KOPT-K1 (cell line): ENCODE results near the gene ANG.
"Not testable (repeated sequence)": the region's sequence is repeated elsewhere in the genome, so short reads cannot be mapped to it uniquely, and the experiment has no call there.

ENCODE experiments used
- H3K27ac ChIP-seq: fragments of 200-600 bp; sonication (generic); 2 replicates; pipeline ENCODE4 v1.5.1; 2016; ENCODE audit warnings: antibody characterized with exemption, mild to moderate bottlenecking, low read depth, low read length; ENCODE audit not compliant: poor library complexity, severe bottlenecking
- H3K36me3 ChIP-seq: fragments of 200-600 bp; sonication (generic); 2 replicates; pipeline ENCODE4 v1.5.1; 2017; ENCODE audit warnings: antibody characterized with exemption, mild to moderate bottlenecking, low read length, moderate library complexity; ENCODE audit not compliant: insufficient read depth
- H3K9me3 ChIP-seq: fragments of 200-600 bp; sonication (generic); 2 replicates; pipeline ENCODE4 v1.5.1; 2017; ENCODE audit warnings: antibody characterized with exemption, low read length, mild to moderate bottlenecking; ENCODE audit not compliant: insufficient read depth, poor library complexity, severe bottlenecking

The ANG gene

DNA sequence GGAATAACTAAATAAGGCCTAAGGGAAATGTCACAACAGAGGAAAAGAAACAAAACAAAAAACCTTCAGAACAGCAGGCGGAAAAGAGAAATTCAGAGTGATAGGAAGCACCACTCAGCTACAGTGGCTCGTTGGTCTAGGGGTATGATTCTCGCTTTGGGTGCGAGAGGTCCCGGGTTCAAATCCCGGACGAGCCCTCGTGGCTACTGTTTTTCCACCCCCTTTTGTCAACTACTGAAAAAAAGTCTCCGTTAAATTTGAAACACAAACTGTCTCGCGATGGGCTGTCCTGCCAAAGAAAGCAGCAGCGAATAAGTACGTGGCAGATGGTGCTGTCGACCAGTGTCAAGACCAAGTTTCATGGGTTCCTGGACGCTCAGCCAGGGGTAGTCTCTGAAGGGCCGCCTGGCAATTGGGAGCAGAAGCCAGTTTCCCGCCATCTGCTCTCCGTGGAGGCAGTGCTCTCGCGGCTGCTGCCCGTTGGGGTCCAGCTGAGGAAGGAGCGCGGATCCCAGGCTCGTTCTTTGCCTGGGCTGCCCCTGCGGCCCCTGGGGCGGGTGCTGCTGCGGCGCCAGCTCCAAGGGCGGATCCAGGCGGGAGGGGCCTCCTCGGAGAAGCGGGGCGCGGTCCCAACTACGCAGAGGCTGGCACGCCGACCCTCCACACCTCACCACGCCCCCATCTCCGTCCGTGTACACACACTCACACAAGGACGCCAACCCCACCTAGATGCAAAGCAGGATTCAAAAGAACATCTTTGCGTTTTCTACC is 4.5 kb upstream of the ANG start, which contains the start of gene RNASE4:
TSS of gene RNASE4 (plus strand) at position 670 of the 771 bp plus-strand sequence. CDS start 14,812 bp downstream, outside the sequence.
- Histone ChIP-seq H3K9me3 (no peaks in the 10 kb centered on the region), H3K27ac (peak within 1 kb of the TSS; percentile 68), H3K36me3 (no peaks in the 10 kb centered on the region)

DNA sequence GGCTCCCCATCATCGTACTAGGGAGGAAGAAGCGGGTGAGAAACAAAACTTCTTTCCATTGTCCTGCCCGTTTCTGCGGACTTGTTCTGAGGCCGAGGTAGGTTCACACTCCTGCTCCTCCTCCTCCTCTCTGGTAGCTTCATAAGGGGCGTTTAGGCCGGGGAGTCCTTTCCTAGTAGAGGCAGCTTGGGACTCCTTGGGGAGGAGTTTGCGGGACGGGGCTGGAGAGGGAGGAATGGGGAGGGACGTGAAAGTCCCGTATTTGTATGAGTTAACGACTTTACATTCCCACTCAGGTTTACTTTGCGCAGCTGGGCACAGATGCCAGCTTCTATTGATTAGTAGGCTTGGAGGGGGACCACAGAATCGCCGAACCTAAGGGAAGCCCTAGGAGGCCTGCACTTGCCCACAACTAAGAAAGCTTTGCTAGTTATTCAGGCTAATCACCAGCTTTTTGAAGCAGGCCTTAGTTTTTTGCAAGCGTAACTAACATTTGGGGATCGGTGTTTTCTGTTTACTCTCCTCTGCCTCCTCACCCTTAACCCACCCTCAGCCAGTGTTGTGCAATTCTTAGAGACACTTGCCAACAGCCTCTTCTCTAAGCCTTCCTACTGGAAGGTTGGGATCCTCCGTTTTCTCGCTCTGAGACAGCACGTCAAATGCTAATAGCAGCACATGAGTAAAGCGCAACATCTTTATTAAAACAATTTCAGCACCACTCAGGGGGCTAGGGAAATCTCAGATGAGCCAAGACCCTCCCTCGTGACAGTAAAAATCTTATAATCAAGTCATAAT is 3.7 kb upstream of the ANG start:
- H3K36me3 ChIP-seq: no peaks in the 10 kb centered on the region
- no peaks in the 10 kb centered on the region for H3K9me3 ChIP-seq
- peak overlapping the region; percentile 68 for H3K27ac ChIP-seq

GRCh38 chr14:20686386-20687143 is 2.0 kb upstream of the ANG start:
- Histone ChIP-seq H3K9me3 (no peaks in the 10 kb centered on the region), H3K36me3 (no peaks in the 10 kb centered on the region), H3K27ac (no peak overlapping the region)

- Histone ChIP-seq H3K9me3 (no peaks in the 10 kb centered on the region), H3K27ac (no peak overlapping the region)
Measured at GRCh38 chr14:20687362-20688166, 1.0 kb upstream of the ANG start.

GRCh38 chr14:20690848-20691640 is 2.5 kb downstream of the ANG start:
- Histone ChIP-seq H3K27ac (no peak overlapping the region), H3K36me3 (no peaks in the 10 kb centered on the region), H3K9me3 (no peaks in the 10 kb centered on the region)

More at GRCh38 chr14:20687362-20688166, 1.0 kb upstream of the ANG start:
- H3K36me3 ChIP-seq: no peaks in the 10 kb centered on the region

DNA sequence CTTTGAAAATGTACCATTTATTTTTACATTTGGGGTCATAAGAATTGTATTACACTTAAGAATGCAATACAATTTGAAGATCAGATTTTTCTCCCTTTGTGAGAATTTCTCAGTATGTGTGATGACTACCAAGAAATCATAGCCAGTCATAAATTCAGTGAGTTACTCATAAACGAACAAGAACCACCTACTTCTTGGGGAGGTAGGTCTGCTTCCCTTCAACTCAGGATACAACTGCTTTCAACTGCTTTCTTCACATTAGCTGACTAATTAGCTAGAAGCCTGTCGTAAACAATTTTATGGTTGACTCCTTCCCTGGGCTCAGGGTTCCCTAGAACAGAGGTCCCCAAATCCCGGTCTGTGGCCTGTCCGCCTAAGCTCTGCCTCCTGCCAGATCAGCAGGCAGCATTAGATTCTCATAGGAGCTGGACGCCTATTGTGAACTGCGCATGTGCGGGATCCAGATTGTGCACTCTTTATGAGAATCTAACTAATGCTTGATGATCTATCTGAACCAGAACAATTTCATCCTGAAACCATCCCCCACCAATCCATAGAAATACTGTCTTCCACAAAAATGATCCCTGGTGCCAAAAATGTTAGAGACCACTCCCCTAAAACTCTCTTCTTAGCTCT is 3.7 kb downstream of the ANG start:
- Histone ChIP-seq H3K9me3 (no peaks in the 10 kb centered on the region), H3K27ac (no peak overlapping the region)

DNA sequence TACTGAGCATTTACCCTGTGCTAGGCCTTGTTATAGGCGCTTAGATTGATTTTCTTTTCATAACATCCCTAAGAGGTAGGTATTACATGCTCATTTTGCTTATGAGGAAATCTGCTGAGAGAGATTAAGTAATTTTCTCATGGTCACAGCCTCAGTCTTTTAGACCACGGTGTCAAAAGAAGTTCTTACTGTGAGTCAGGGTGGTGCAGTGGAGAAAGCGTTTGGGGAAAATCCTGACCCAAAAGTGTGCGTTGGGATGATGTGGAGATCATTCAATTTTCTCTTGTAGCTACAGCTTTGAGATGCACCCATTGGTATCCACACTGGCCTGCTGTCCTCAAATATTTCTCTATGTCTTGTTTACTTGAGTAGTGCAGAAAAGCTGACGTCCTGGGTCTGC is 8.2 kb downstream of the ANG start:
- Histone ChIP-seq H3K27ac (no peak overlapping the region), H3K9me3 (no peaks in the 10 kb centered on the region), H3K36me3 (no peaks in the 10 kb centered on the region)

More for the DNA sequence above, 3.7 kb downstream of the ANG start:
- no peaks in the 10 kb centered on the region for H3K36me3 ChIP-seq

DNA sequence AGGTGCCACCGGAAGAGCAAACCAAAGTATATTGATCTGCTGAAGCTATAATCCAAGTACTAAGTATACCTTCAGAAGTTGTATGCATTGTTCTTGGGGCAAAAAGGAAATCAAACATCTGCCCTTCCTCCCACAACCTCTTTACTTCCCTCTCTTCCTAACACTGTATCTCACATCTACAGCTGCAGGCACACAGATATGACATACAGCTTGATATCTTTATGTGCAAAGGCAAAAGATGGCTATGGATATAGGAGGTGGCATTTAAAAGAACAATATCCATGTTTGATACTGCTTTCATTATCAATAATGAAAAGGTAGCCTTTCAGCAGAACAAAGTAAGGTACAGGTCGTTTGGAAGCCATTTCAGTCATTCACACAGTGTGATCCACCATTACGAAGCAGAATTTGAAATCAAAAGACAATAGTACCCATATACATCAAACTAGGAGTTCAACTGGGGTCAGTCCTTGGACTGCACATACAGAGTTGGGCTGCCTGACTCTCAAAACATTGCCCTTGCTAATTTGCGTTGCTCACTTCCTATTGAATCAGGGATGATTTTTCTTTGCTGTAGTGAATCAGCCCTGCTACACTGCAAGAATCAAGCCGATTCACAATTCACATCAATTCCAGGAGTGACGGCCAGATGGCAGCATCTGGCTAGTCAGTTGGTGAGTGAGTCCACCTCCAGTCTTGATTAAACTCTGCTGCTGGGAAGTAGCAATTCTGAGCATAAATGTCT is 8.9 kb downstream of the ANG start:
- no peak overlapping the region for H3K27ac ChIP-seq
- no peaks in the 10 kb centered on the region for H3K9me3 ChIP-seq
- H3K36me3 ChIP-seq: no peaks in the 10 kb centered on the region

DNA sequence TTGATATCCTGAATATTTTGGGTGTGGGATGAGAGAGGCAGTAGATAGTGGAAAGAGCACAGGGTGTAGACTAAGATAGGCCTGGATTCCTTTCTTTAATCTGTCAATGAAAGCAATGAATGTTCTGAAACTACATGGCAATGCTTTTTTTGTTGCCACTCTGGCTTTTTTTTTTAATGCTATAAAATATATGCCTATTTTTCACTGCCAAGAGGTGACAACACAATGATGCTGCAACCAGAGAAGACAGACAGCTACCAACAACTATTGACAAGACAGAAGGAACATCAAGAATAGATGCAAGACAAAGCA is 9.4 kb downstream of the ANG start:
- H3K36me3 ChIP-seq: no peaks in the 10 kb centered on the region
- no peaks in the 10 kb centered on the region for H3K9me3 ChIP-seq
- H3K27ac ChIP-seq: no peak overlapping the region

DNA sequence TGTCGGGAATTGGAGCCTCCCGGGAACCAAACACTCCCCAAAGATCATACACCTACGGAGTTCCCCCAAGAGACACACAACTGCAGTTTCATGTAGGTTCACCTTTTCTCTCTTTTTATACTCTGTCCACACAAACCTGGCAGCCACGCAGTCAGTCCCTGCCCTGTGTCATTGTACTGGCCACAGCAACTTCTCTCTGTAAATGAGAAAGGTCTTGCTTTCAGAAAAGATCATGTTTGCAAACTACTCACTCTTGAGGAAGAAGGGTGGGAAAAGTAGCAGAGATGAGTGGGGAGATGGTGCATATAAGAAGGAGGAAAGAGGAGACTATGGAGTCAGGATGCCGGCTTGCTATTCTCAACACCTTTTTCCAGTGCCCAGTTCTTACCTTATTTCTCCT is 10.4 kb downstream of the ANG start:
- Histone ChIP-seq H3K9me3 (no peaks in the 10 kb centered on the region), H3K36me3 (no peaks in the 10 kb centered on the region), H3K27ac (no peak overlapping the region)

GRCh38 chr14:20699931-20700330 is 11.4 kb downstream of the ANG start:
- H3K36me3 ChIP-seq: no peaks in the 10 kb centered on the region
- H3K27ac ChIP-seq: no peak overlapping the region
- H3K9me3 ChIP-seq: no peaks in the 10 kb centered on the region

DNA sequence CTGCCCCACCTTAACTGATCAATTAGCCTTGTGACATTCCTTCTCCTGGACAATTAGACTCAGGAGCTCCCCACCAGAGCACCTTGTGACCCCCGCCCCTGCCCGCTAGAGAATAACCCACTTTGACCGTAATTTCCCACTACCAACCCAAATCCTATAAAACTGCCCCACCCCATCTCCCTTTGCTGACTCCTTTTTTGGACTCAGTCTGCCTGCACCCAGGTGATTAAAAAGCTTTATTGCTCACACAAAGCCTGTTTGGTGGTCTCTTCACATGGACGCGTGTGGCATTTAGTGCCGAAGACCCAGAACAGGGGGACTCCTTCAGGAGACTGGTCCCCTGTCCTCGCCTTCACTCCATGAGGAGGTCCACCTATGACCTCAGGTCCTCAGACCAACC is 12.4 kb downstream of the ANG start:
- H3K9me3 ChIP-seq, H3K27ac ChIP-seq, H3K36me3 ChIP-seq: not testable (repeated sequence)

DNA sequence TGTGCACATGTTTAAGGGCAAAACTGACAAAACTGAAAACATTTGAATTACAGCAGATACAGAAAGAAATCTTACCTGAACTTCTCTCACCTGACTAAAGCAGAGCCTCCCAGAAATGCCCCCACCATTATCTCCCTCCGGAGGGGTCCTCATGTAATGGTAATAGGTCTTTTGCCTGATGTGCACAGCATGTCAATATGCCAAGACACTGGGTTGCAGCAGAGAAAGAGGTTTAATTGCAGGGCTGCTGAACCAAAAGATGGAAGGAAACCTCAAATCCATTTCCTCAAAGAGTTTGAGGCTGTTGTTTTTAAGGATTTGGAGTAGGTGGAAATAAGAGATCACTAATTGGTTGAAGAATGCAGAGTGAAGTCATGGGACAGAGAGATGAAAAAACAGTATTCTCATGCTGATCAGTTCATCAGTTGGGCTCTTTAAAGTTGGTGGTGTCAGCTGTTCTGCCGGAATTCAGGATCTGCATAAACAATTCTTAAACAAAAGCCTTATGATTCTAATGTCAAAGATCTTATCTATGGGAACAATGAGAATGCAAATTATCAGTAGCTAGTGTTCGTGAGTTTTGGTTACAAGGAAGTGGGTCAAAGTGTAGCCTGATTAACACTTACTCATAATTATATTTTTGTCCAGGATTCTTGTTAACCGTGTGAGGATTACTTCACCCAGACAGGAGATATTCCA is 18.2 kb downstream of the ANG start:
- H3K9me3 ChIP-seq: peaks cover 5% of the 10 kb centered on the region
- no peaks in the 10 kb centered on the region for H3K36me3 ChIP-seq
- H3K27ac ChIP-seq: no peak overlapping the region
